ENCODE data around the gene RNF38.

- no peak for TF ChIP-seq CTCF (IDR thresholded peaks at IDR 0.05; ENCODE audit: insufficient read depth, low read length)
- no peak for TF ChIP-seq POLR2AphosphoS5 (IDR thresholded peaks at IDR 0.05; ENCODE audit: low read depth)
- no peak for TF ChIP-seq REST (IDR thresholded peaks at IDR 0.05; ENCODE audit: insufficient replicate concordance, low read depth)
- no peak for TF ChIP-seq GABPA (IDR thresholded peaks at IDR 0.05; ENCODE audit: low read depth)
- no peak for TF ChIP-seq SPI1 (IDR thresholded peaks at IDR 0.05; ENCODE audit: borderline replicate concordance, low read depth)
These were observed 33.3 kb upstream of the RNF38 start for GRCh38 chr9:36433386-36433785.

Measured in HL-60 (cell line).